Right lobe of liver (tissue), 6 donors: Measurements from ENCODE around the gene ATOH1. TPM values are rescaled to one million over a fixed set of nuclear protein-coding genes. Genes with fewer than 3 reads are reported as not detected.

Source experiments
- ATAC-seq, 4 donors: fragments of 200-7000 bp; cut with Tn5 transposase; one replicate each; pipeline ENCODE4 v1.9.1; 2020; ENCODE audit warnings: mild to moderate bottlenecking in 4 of 4, moderate library complexity in 4 of 4
- DNase-seq, 3 donors: peaks; one replicate each; pipeline ENCODE4 v3.0.0-alpha.2; 2020
- H3K27ac ChIP-seq, 3 donors: fragments of 200-600 bp; one replicate each; pipeline ENCODE4 v1.8.0; 2022
- H3K27me3 ChIP-seq, 2 donors: fragments of 200-600 bp; one replicate each; pipeline ENCODE4 v1.8.0; 2022
- H3K36me3 ChIP-seq, 4 donors: fragments of 200-600 bp; sonication (generic) in 1 of 4; one replicate each; pipeline versions ENCODE4 v1.5.1 to v1.8.0; 2017 to 2022; ENCODE audit warnings: control low read depth in 1 of 4
- H3K4me1 ChIP-seq, 4 donors: fragments of 200-600 bp; sonication (generic) in 1 of 4; one replicate each; pipeline versions ENCODE4 v1.5.1 to v1.8.0; 2017 to 2022; ENCODE audit warnings: control low read depth in 1 of 4
- H3K4me3 ChIP-seq, 3 donors: fragments of 200-600 bp; one replicate each; pipeline ENCODE4 v1.8.0; 2022
- H3K9me3 ChIP-seq, 4 donors: fragments of 200-600 bp; sonication (generic) in 1 of 4; one replicate each; pipeline versions ENCODE4 v1.5.1 to v1.8.0; 2017 to 2022; ENCODE audit warnings: control low read depth in 1 of 4
- CTCF ChIP-seq, 4 donors: fragments of 200-600 bp in 3 of 4; fragments of 450-650 bp in 1 of 4; IDR thresholded peaks; one replicate each; pipeline versions ENCODE4 v1.5.1 to v1.8.0; 2016 to 2022; ENCODE audit warnings: antibody characterized with exemption in 4 of 4, mild to moderate bottlenecking in 2 of 4
- POLR2A ChIP-seq: fragments of 450-650 bp; IDR thresholded peaks from one replicate; pipeline ENCODE4 v1.6.1; 2017; ENCODE audit warnings: antibody characterized with exemption, mild to moderate bottlenecking
- WGBS: methylation state at CpG from one replicate; pipeline ENCODE4 v1.1.6; 2018; ENCODE audit warnings: low coverage, low lambda C conversion rate; ENCODE audit not compliant: insufficient coverage; ENCODE audit errors: missing lambda C conversion rate; 5-methylcytosine and 5-hydroxymethylcytosine counted together
- intact Hi-C, 2 donors: fragments of 100-400 bp; cut with DNase I; formaldehyde crosslinking; loops; one replicate each; pipeline versions ENCODE4 v1.11.2 to v1.14.1; 2022
- total RNA-seq, 6 experiments: library from RNA; depleted of rRNA in 2 of 6; stranded (reverse); fragments of >200 nt in 2 of 6; fragmentation: NEBNext Ultra II Directional in 3 of 6; extraction: Animal tissue kit (Norgen Biotek cat#: 25700) in 3 of 6; gene quantifications; one replicate each; pipeline versions ENCODE4 v1.1.0 to v1.2.4, GENCODE V29; 2016 to 2023
- donor health status: DM: no; HTN: yes; CAD: no.
- donor health status: DM: no; HTN: no; CAD: no.
- donor health status: DM: no; HTN: no; CAD: no.
- donor health status: DM: no; HTN: yes; CAD: no.
- donor health status: DM: no; HTN: yes; CAD: no.

ATOH1 gene
- total RNA-seq, 6 experiments from 2014 or later: not detected

DNA sequence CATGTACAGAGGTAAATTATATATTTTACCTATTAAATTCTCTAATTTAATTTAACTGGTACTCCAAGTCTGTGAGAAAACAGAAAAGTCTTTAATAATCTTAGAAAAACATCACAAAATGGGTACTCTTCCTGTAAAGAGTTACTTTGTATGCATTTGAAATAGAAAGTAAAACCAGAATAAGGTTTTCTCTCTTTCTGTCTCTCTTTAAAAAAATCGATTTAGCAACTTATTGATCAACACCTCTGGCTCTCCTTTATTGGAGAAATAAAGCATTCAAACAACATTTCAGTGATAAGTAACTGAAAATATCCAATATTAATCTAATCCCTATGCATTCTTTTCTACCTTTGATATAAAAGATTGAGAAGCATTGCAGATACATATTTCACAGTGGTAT is 27.4 kb downstream of the ATOH1 start:
- Histone ChIP-seq H3K4me3 (no peak overlapping the region), H3K27ac (no peak overlapping the region), H3K9me3 (no peaks in the 10 kb centered on the region), H3K36me3 (no peaks in the 10 kb centered on the region), H3K27me3 (no peaks in the 10 kb centered on the region), H3K4me1 (no peaks in the 10 kb centered on the region)
- 17% methylated on average over 1 of the region's 1 CpG for WGBS
- no peak for DNase-seq
- intact Hi-C loops: no loop called here
- ATAC-seq: no peak
- TF ChIP-seq POLR2A (no peak), CTCF (IDR thresholded peaks at IDR 0.05) (no peak)

GRCh38 chr4:93865650-93866049 is 37.1 kb downstream of the ATOH1 start:
- Histone ChIP-seq H3K27ac (no peak overlapping the region), H3K36me3 (no peaks in the 10 kb centered on the region), H3K9me3 (no peaks in the 10 kb centered on the region), H3K27me3 (no peaks in the 10 kb centered on the region), H3K4me1 (no peaks in the 10 kb centered on the region), H3K4me3 (no peak overlapping the region)
- WGBS: 71% methylated on average over 2 of the region's 2 CpGs
- intact Hi-C loops: no loop called here
- TF ChIP-seq CTCF (IDR thresholded peaks at IDR 0.05) (no peak), POLR2A (no peak)
- DNase-seq (no peak), ATAC-seq (no peak)

- no peak for DNase-seq
- H3K4me3 ChIP-seq: no peak overlapping the region
- H3K27ac ChIP-seq: no peak overlapping the region
- no peaks in the 10 kb centered on the region for H3K4me1 ChIP-seq
- H3K9me3 ChIP-seq: no peaks in the 10 kb centered on the region
- ATAC-seq: no peak
- H3K36me3 ChIP-seq: no peaks in the 10 kb centered on the region
- H3K27me3 ChIP-seq: no peaks in the 10 kb centered on the region
- WGBS: 56% methylated on average over 7 of the region's 7 CpGs
- TF ChIP-seq POLR2A (no peak), CTCF (IDR thresholded peaks at IDR 0.05) (no peak)
- intact Hi-C loops: no loop called here
Measured at GRCh38 chr4:93867416-93868001, 39.0 kb downstream of the ATOH1 start.

- ATAC-seq: no peak
- no peak for DNase-seq
Measured at GRCh38 chr4:93870876-93871458, 42.4 kb downstream of the ATOH1 start.

More at GRCh38 chr4:93870876-93871458, 42.4 kb downstream of the ATOH1 start:
- no peaks in the 10 kb centered on the region for H3K36me3 ChIP-seq
- H3K4me3 ChIP-seq: no peak overlapping the region
- H3K9me3 ChIP-seq: no peaks in the 10 kb centered on the region
- intact Hi-C loops: no loop called here
- no peaks in the 10 kb centered on the region for H3K4me1 ChIP-seq
- WGBS: 79% methylated on average over 6 of the region's 6 CpGs
- H3K27ac ChIP-seq: no peak overlapping the region
- H3K27me3 ChIP-seq: no peaks in the 10 kb centered on the region
- no peak for TF ChIP-seq CTCF (IDR thresholded peaks at IDR 0.05)
